Naive thymus-derived CD8-positive, alpha-beta T cell (primary cell): Measurements from ENCODE around the gene SOS1. TPM values are rescaled to one million over a fixed set of nuclear protein-coding genes. Genes with fewer than 3 reads are reported as not detected.
"Not testable (repeated sequence)": the region's sequence is repeated elsewhere in the genome, so short reads cannot be mapped to it uniquely, and the experiment has no call there.

Source experiments
- ATAC-seq, 2 donors: fragments of 150-1000 bp; cut with Tn5 transposase in 1 of 2; sonication (Bioruptor Pico), chemical (Tn5 transposase) in 1 of 2; 1 replicate in 1 of 2; 2 replicates in 1 of 2; pipeline ENCODE4 v1.10.0; 2021; ENCODE audit warnings: mild to moderate bottlenecking in 2 of 2, moderate library complexity in 2 of 2
- POLR2A ChIA-PET: fragments of 350-600 bp; sonication (Branson Sonifier 250); formaldehyde crosslinking; loops from one replicate; lab custom pipeline; 2021; ENCODE audit warnings: antibody characterized with exemption; lab: Charles Lee
- DNase-seq, 10 donors: peaks; one replicate each; pipeline versions ENCODE4 v3.0.0 to v3.0.0-alpha.2; 2020 to 2022
- H3K27ac Mint-ChIP-seq, 10 donors: one replicate each; pipeline ENCODE4 v1.8.0; 2020 to 2022; ENCODE audit warnings: mild to moderate bottlenecking in 10 of 10, mixed read lengths in 10 of 10, moderate library complexity in 4 of 10, inconsistent platforms in 1 of 10
- H3K27me3 Mint-ChIP-seq, 5 donors: one replicate each; pipeline ENCODE4 v1.8.0; 2021 to 2022; ENCODE audit warnings: mixed read lengths in 5 of 5
- H3K36me3 Mint-ChIP-seq, 3 donors: one replicate each; pipeline ENCODE4 v1.8.0; 2020 to 2022; ENCODE audit warnings: mixed read lengths in 3 of 3, mild to moderate bottlenecking in 2 of 3, inconsistent platforms in 1 of 3
- H3K4me1 Mint-ChIP-seq, 4 donors: one replicate each; pipeline ENCODE4 v1.8.0; 2021 to 2022; ENCODE audit warnings: mixed read lengths in 4 of 4
- H3K4me3 Mint-ChIP-seq, 10 donors: one replicate each; pipeline ENCODE4 v1.8.0; 2020 to 2022; ENCODE audit warnings: mild to moderate bottlenecking in 10 of 10, mixed read lengths in 10 of 10, moderate library complexity in 6 of 10, inconsistent platforms in 1 of 10
- H3K9me3 Mint-ChIP-seq, 9 donors: one replicate each; pipeline ENCODE4 v1.8.0; 2020 to 2022; ENCODE audit warnings: mixed read lengths in 9 of 9, mild to moderate bottlenecking in 3 of 9, inconsistent platforms in 1 of 9, moderate library complexity in 1 of 9
- polyA plus RNA-seq, 3 donors: library from polyadenylated mRNA; unstranded; fragments of 300-500 nt; fragmentation: Illumina TruSeq; gene quantifications; one replicate each; pipeline ENCODE4 v1.2.3, GENCODE V29; 2021
- total RNA-seq, 8 experiments: library from RNA in 2 of 8; stranded (reverse) in 2 of 8; gene quantifications; one replicate each; pipeline ENCODE4 v1.2.3 and lab custom pipeline; 2021 to 2026

Gene SOS1
- 10 to 100 TPM; 42.9 to 51.6 TPM for total RNA-seq
- 10 to 100 TPM; 10.6 to 13.7 (median 11.7) TPM for polyA plus RNA-seq
- total RNA-seq (lab: John Stamatoyannopoulos, UW): 48.2 to 123 (median 84.1) reads per million in 6 experiments

DNA sequence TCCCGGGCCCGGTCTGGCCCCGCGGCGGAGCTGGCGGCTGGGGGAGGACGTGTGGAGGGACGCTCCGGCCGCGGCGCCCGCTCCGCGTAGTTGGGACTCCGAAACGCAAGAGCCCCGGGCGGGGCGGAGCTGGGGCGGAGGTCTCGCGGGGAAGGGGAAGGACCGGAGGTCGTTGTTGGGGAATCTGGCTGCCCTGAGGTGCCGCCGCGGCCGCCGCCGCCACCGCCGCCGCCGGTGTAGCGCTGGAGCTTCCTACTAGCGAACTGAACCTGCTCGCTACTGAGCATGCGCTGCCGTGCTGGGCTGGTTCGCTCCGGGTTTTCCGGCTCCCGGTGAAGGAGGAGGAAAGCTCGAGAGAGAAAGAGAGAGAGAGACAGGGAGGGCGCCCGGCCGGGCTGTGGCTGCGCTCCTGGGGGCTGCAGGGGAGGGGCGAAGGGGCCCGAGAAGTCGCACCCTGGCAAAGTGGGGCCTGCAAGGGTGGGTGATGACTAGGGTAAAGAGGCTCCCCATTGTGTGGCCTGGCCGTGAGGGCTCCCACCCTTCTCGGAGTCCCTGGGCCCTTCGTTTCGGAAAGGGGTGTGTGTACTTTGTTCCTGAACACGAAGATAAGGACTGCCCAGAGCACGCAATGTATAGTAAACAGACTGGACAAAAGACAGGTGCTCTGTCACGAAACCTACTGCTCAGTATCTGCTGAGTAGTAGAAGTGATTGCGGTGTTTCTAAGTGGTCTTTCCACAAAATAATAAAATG, at the start of gene SOS1:
SOS1 (minus strand) TSS at position 281 of the 752 bp plus-strand sequence. CDS start 629 bp downstream, outside the sequence.
- Mint-ChIP-seq H3K27me3 (no peaks in the 10 kb centered on the region), H3K4me3 (peak within 1 kb of the TSS; percentile 86 to 97 (median 94)), H3K4me1 (peaks cover 38 to 74% (median 69%) of the 10 kb centered on the region in 4 donors), H3K9me3 (no peaks in the 10 kb centered on the region), H3K27ac (peak within 1 kb of the TSS; percentile 92 to 98 (median 97)), H3K36me3 (peaks cover 4 to 15% (median 5%) of the 10 kb centered on the region in 3 donors)
- peak; percentile 87 to 95 (median 90) for DNase-seq
- ATAC-seq: peak; percentile 50 to 57
- POLR2A ChIA-PET: interaction anchor here (0.5 to 4.7 kb wide), 18 partner anchors 9 to 370 kb away, joined by 3 to 107 read pairs (median 6); partner anchors contain the start of gene SRSF7

DNA sequence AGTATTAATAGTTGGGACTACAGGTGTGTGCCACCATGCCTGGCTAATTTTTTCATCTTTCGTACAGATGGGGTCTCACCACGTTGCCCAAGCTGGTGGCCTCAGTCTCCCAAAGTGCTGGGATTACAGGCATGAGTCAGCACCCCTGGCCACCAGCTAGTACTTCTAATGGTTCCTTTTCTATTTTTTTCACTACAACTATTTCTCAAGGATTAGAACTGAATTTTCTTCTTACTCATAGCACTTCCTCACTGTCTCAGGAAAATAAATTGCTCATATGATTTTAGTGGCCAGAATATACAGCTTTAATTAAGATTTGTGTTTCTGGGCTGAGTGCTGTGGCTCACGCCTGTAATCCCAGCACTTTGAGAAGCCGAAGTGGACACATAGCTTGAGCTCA, 43.2 kb upstream of the SOS1 start:
- ATAC-seq (no peak), DNase-seq (no peak)
- H3K4me1 Mint-ChIP-seq: no peaks in the 10 kb centered on the region
- POLR2A ChIA-PET: no interaction called here
- peaks cover 0 to 2% (median 0%) of the 10 kb centered on the region in 9 donors for H3K9me3 Mint-ChIP-seq
- H3K27me3 Mint-ChIP-seq: no peaks in the 10 kb centered on the region
- no peaks in the 10 kb centered on the region for H3K36me3 Mint-ChIP-seq
- H3K4me3 Mint-ChIP-seq: no peak overlapping the region
- no peak overlapping the region for H3K27ac Mint-ChIP-seq

DNA sequence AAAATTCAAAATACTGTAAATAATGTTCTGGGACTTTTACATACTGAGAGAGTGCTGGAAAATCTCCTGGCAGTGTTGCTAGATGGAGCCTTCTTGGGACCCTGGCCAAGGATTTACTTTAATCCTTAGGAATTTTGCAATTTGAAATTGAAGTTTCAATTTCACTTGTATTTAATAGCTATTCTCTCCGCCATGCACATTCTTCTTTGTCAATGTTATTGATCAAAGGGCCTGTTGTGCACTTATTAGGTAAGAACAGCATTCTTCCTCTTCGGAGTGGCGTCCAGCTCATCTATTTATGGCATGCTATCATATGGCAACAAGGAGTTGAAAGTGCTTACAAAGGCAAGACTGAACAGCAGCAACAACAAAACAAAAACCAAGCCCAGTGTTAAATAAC, 40.1 kb upstream of the SOS1 start:
- ATAC-seq: no peak
- POLR2A ChIA-PET: no interaction called here
- no peaks in the 10 kb centered on the region for H3K27me3 Mint-ChIP-seq
- peak overlapping the region in 1 of 10 donors; percentile 40 for H3K27ac Mint-ChIP-seq
- H3K4me3 Mint-ChIP-seq: no peak overlapping the region
- H3K9me3 Mint-ChIP-seq: peaks cover 0 to 2% (median 0%) of the 10 kb centered on the region in 9 donors
- H3K36me3 Mint-ChIP-seq: no peaks in the 10 kb centered on the region
- no peak for DNase-seq
- H3K4me1 Mint-ChIP-seq: no peaks in the 10 kb centered on the region

DNA sequence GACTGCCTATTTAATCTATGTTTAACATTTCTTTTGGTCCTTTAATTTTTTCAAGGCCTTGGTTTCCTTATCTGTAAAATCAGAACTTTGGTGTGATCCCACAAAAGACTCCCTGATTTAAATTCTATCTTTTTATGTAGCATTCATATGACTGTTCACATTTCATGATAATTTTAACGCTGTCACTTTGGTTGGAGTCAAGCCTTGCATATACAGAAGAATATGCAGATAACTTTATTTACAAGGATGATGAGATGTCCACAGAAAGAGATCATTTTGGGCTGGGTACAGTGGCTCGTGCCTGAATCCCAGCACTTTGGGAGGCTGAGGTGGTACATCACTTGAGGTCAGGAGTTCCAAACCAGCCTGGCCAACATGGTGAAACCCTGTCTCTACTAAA, 38.4 kb upstream of the SOS1 start:
- Mint-ChIP-seq H3K36me3 (no peaks in the 10 kb centered on the region), H3K9me3 (peaks cover 0 to 2% (median 0%) of the 10 kb centered on the region in 9 donors), H3K4me3 (no peak overlapping the region), H3K27ac (peak overlapping the region in 1 of 10 donors; percentile 28), H3K27me3 (no peaks in the 10 kb centered on the region), H3K4me1 (no peaks in the 10 kb centered on the region)
- no peak for DNase-seq
- no peak for ATAC-seq
- POLR2A ChIA-PET: no interaction called here

DNA sequence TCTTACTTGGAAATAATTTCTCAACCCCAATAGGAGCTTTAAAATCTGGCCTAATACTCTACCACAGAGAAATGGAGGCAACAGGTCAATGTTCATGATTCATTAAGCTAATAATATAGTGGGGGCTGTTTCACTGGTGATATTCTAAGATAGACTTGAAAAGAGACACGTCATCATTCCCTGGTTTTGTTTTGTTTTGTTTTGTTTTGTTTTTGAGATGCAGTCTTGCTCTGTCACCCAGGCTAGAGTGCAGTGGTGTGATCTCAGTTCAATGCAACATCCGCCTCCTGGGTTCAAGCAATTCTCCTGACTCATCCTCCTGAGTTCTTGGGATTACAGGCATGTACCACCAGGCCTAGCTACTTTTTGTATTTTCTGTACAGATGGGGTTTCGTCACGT, 37.5 kb upstream of the SOS1 start:
- H3K9me3 Mint-ChIP-seq: peaks cover 0 to 2% (median 0%) of the 10 kb centered on the region in 9 donors
- H3K27ac Mint-ChIP-seq: no peak overlapping the region
- POLR2A ChIA-PET: interaction anchor here (1.0 kb wide), 1 partner anchor 34 kb away, joined by 5 read pairs; no protein-coding TSS in a partner anchor
- no peaks in the 10 kb centered on the region for H3K27me3 Mint-ChIP-seq
- H3K4me3 Mint-ChIP-seq: no peak overlapping the region
- H3K36me3 Mint-ChIP-seq: no peaks in the 10 kb centered on the region
- no peaks in the 10 kb centered on the region for H3K4me1 Mint-ChIP-seq
- no peak for DNase-seq
- no peak for ATAC-seq

DNA sequence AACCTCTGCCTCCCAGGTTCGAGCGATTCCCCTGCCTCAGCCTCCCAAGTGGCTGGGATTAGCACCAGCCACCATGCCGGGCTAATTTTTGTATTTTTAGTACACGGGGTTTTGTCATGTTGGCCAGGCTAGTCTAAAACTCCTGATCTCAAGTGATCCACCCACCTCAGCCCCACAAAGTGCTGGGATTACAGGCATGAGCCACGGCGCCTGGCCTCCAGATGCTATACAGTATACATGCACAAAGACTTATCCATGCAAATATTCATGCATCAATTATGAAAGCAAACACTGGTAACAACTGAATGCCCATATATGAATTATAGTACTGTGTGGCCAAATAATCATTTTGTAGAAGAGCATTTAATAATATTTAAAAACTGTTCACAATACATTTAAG, 36.0 kb upstream of the SOS1 start:
- POLR2A ChIA-PET: no interaction called here
- DNase-seq (no peak), ATAC-seq (no peak)
- no peak overlapping the region for H3K27ac Mint-ChIP-seq
- H3K36me3 Mint-ChIP-seq: no peaks in the 10 kb centered on the region
- no peaks in the 10 kb centered on the region for H3K4me1 Mint-ChIP-seq
- H3K27me3 Mint-ChIP-seq: no peaks in the 10 kb centered on the region
- H3K4me3 Mint-ChIP-seq: no peak overlapping the region
- H3K9me3 Mint-ChIP-seq: no peaks in the 10 kb centered on the region

DNA sequence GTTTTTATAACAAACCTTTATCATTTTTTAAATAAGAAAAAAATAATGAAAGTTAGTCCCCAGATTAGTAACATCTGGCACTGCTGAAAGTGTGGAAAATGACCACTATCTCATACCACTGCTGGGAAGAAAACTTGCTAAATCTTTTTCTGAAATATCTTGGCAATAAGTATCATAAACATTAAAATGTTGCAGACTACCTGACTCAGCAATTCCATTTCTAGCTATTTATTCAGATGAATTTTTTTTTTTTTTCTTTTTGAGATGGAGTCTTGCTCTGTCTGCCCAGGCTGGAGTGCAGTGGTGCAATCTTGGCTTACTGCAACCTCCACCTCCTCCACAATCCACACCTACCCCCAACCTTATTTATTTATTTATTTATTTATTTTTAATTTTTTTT, 35.3 kb upstream of the SOS1 start:
- Mint-ChIP-seq H3K27ac (no peak overlapping the region), H3K4me3 (no peak overlapping the region), H3K36me3 (no peaks in the 10 kb centered on the region), H3K27me3 (no peaks in the 10 kb centered on the region), H3K9me3 (no peaks in the 10 kb centered on the region), H3K4me1 (no peaks in the 10 kb centered on the region)
- no peak for DNase-seq
- POLR2A ChIA-PET: interaction anchor here (0.6 kb wide), 1 partner anchor 15 kb away, joined by 4 read pairs; no protein-coding TSS in a partner anchor
- no peak for ATAC-seq

DNA sequence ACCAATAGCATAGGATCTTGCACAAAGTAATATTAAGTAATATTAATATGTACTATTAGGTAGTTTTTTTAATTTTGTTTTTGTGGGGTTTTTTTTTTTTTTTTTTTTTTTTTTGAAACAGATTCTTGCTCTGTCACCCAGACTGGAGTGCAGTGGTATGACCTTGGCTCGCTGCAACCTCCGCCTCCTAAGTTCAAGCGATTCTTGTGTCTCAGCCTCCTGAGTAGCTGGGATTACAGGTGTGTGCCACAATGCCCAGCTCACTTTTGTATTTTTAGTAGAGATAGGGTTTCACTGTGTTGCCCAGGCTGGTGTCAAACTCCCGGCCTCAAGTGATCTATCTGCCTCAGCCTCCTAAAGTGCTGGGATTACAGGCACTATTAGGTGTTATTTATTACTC, 34.7 kb upstream of the SOS1 start:
- not testable (repeated sequence) for H3K27ac Mint-ChIP-seq, H3K4me3 Mint-ChIP-seq, H3K4me1 Mint-ChIP-seq, DNase-seq, H3K9me3 Mint-ChIP-seq, H3K27me3 Mint-ChIP-seq, ATAC-seq, H3K36me3 Mint-ChIP-seq
- POLR2A ChIA-PET: interaction anchor here (0.6 to 1.1 kb wide), 2 partner anchors 15 to 36 kb away, joined by 3 to 4 read pairs; no protein-coding TSS in a partner anchor

DNA sequence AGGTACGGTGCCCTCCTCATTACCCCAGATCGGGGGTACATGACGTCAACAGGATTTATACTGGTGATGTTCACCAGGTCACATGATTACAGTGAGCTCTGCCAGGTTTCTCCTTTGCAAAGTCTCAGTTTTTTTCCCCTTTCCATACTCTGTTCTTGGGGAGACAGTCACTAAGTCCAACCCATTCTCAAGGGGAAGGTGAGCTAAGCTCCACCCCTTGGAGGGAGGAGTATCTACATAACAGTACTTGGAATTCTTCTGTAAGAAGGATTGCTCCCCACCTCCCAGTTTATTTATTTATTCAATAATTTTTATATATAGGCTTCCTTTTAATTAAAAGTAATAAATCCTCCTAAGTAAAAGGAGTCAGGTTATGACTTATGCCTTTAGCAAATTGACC, 34.1 kb upstream of the SOS1 start:
- H3K27ac Mint-ChIP-seq: no peak overlapping the region

DNA sequence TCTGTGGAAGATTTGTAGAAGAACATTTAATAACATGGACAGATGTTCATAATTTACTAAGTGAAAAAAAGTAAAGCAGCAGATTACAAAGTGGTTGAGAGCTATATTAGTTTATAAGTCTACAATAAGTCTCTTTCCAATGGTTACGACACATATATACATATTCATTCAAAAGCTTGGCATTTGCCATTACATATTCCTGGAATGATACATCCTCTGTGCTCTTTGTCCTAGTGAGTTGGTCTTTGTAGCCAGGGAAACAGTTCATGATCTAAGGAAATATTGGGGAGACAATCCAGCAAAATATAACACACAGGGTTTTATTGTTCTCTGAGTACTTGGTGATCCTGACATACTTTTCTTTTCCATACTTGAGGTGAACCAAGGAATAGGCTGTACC, 32.5 kb upstream of the SOS1 start:
- POLR2A ChIA-PET: no interaction called here
- H3K27ac Mint-ChIP-seq: no peak overlapping the region
- H3K27me3 Mint-ChIP-seq: no peaks in the 10 kb centered on the region
- H3K36me3 Mint-ChIP-seq: no peaks in the 10 kb centered on the region
- DNase-seq: no peak
- no peak for ATAC-seq
- H3K9me3 Mint-ChIP-seq: no peaks in the 10 kb centered on the region
- no peak overlapping the region for H3K4me3 Mint-ChIP-seq
- H3K4me1 Mint-ChIP-seq: peaks cover 0 to 3% (median 2%) of the 10 kb centered on the region in 4 donors

More for the DNA sequence above, 34.1 kb upstream of the SOS1 start:
- Mint-ChIP-seq H3K4me1 (peaks cover 0 to 3% (median 2%) of the 10 kb centered on the region in 4 donors), H3K27me3 (no peaks in the 10 kb centered on the region), H3K4me3 (no peak overlapping the region), H3K36me3 (no peaks in the 10 kb centered on the region), H3K9me3 (no peaks in the 10 kb centered on the region)
- ATAC-seq: no peak
- POLR2A ChIA-PET: interaction anchor here (1.1 kb wide), 1 partner anchor 36 kb away, joined by 3 read pairs; no protein-coding TSS in a partner anchor
- no peak for DNase-seq

DNA sequence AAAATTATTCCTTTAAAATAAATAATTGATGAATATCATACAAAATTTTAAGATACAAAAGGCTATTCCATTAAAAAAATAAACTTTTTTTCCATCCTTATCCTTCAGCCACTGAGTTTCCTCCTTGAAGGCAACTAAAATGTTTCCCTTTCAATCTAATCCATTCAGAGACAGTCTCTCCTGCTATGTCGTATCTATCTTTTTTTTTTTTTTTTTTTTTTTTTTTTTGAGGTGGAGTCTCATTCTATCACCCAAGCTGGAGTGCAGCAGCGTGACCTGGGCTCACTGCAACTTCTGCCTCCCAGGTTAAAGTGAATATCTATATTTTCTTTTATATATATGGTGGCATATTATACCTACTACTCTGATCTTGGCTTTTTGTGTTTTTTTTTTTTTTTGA, 31.7 kb upstream of the SOS1 start:
- H3K27ac Mint-ChIP-seq: peak overlapping the region in 1 of 10 donors; percentile 90
- peaks cover 0 to 3% (median 2%) of the 10 kb centered on the region in 4 donors for H3K4me1 Mint-ChIP-seq
- DNase-seq: no peak
- no peaks in the 10 kb centered on the region for H3K27me3 Mint-ChIP-seq
- no peaks in the 10 kb centered on the region for H3K36me3 Mint-ChIP-seq
- no peak for ATAC-seq
- no peak overlapping the region for H3K4me3 Mint-ChIP-seq
- POLR2A ChIA-PET: interaction anchor here (0.6 kb wide), 1 partner anchor 16 kb away, joined by 3 read pairs; no protein-coding TSS in a partner anchor
- H3K9me3 Mint-ChIP-seq: no peaks in the 10 kb centered on the region

DNA sequence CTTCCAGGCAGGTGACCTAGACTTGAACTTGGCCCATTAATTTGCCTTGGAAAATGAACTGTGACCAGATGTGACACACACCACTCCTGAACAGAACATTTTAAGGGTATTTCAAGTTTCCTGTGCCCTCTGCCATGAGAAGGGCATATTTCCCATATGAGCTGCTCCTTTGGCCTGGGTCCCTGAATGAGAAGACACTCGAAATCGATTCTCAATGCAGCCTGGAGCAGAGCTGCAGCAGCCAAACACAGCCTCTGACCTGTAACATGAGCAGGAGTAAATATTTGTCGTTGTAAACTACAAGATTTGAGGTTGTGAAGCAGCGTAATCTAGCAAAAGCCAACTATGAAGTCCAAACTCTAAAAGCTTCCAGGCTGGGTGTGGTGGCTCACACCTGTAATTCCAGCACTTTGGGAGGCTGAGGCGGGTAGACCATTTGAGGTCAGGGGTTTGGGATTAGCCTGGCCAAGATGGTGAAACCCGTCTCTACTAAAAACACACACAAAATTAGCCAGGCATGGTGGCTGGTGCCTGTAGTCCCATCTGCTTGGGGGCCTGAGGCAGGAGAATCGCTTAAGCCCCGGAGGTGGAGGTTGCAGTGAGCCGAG, 30.1 kb upstream of the SOS1 start:
- Mint-ChIP-seq H3K4me1 (peaks cover 0 to 3% (median 2%) of the 10 kb centered on the region in 4 donors), H3K4me3 (no peak overlapping the region), H3K36me3 (no peaks in the 10 kb centered on the region), H3K9me3 (no peaks in the 10 kb centered on the region), H3K27me3 (no peaks in the 10 kb centered on the region), H3K27ac (no peak overlapping the region)
- DNase-seq (no peak), ATAC-seq (no peak)
- POLR2A ChIA-PET: no interaction called here

DNA sequence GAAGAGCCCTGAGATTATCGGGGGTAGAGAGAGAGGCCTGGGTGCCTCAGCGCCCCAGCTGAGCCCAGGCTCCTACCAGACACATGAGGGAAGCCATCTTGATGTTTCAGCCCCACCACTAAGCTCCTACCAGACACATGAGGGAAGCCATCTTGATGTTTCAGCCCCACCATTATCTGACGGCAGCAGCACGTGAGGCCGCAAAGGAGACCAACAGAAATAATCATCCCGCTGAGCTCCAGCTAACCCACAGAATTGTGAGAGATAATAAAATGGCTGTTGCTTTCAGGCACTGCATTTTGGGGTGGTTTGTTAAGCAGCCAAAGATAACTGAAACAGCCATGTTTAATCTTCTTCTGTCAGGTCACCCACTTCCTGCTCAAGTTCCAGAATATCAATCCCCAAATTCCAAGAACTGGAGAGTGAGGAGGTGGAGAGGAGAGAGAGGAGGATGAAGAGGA, 29.3 kb upstream of the SOS1 start:
- DNase-seq: no peak
- H3K27me3 Mint-ChIP-seq: no peaks in the 10 kb centered on the region
- no peaks in the 10 kb centered on the region for H3K36me3 Mint-ChIP-seq
- H3K27ac Mint-ChIP-seq: peak overlapping the region in 3 of 10 donors; percentile 24 to 56 (median 50)
- no peak for ATAC-seq
- POLR2A ChIA-PET: no interaction called here
- H3K9me3 Mint-ChIP-seq: no peaks in the 10 kb centered on the region
- H3K4me1 Mint-ChIP-seq: peaks cover 0 to 3% (median 2%) of the 10 kb centered on the region in 4 donors
- no peak overlapping the region for H3K4me3 Mint-ChIP-seq
